ENCODE data around the gene SRSF3. TPM values are rescaled to one million over a fixed set of nuclear protein-coding genes. Genes with fewer than 3 reads are reported as not detected.
"Not testable (repeated sequence)": the region's sequence is repeated elsewhere in the genome, so short reads cannot be mapped to it uniquely, and the experiment has no call there.

SRSF3 gene
- total RNA-seq, 1 donor from 2014 or later = 119 TPM

DNA sequence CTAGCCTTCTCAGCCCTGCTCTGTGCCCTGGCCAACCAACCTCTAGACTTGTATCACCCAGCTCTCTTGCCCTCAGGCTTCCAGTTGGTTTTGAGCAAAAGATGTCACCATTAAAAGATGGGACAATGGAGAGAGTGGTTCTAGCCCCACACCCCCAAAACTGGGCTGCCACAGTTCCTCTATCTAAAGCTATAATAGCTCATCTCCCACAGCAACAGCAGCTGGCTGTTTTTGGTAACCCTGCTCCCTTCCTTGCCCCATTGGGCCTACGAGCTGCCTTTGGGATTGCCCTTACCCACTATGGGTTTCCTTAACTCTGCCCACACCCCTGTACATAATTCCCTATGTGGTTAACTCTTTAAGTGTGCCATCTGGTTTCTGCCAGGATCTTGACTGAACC lies 7.6 kb upstream of the SRSF3 start:
- TF ChIP-seq, protein P1, sequence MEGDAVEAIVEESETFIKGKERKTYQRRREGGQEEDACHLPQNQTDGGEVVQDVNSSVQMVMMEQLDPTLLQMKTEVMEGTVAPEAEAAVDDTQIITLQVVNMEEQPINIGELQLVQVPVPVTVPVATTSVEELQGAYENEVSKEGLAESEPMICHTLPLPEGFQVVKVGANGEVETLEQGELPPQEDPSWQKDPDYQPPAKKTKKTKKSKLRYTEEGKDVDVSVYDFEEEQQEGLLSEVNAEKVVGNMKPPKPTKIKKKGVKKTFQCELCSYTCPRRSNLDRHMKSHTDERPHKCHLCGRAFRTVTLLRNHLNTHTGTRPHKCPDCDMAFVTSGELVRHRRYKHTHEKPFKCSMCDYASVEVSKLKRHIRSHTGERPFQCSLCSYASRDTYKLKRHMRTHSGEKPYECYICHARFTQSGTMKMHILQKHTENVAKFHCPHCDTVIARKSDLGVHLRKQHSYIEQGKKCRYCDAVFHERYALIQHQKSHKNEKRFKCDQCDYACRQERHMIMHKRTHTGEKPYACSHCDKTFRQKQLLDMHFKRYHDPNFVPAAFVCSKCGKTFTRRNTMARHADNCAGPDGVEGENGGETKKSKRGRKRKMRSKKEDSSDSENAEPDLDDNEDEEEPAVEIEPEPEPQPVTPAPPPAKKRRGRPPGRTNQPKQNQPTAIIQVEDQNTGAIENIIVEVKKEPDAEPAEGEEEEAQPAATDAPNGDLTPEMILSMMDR (IDR thresholded peaks at IDR 0.05; ENCODE audit: borderline replicate concordance) = no peak
- Histone ChIP-seq H3K27me3 (ENCODE audit: low read depth) (no peaks in the 10 kb centered on the region), H3K9me3 (replicated peaks) (no peaks in the 10 kb centered on the region), H3K4me3 (no peak overlapping the region), H3K36me3 (no peaks in the 10 kb centered on the region), H3K4me1 (no peaks in the 10 kb centered on the region), H3K27ac (replicated peaks) (no peak overlapping the region)
- DNase-seq = no peak
- intact Hi-C loops (cut with micrococcal nuclease) = no loop called here

DNA sequence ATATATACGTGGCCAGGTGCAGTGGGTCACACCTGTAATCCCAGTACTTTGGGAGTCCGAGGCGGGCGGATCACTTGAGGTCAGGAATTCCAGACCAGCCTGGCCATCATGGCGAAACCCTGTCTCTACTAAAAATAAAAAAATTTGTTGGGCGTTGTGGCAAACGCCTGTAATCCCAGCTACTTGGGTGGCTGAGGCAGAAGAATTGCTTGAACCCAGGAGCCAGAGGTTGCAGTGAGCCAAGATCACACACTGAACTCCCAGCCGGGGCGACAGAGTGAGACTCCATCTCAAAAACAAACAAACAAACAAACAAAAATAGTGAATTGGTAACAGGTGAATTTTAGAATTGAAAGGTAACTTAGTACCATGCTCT lies 5.1 kb upstream of the SRSF3 start:
- H3K4me1 ChIP-seq = peaks cover 11% of the 10 kb centered on the region
- intact Hi-C loops (cut with micrococcal nuclease) = not testable (repeated sequence)

DNA sequence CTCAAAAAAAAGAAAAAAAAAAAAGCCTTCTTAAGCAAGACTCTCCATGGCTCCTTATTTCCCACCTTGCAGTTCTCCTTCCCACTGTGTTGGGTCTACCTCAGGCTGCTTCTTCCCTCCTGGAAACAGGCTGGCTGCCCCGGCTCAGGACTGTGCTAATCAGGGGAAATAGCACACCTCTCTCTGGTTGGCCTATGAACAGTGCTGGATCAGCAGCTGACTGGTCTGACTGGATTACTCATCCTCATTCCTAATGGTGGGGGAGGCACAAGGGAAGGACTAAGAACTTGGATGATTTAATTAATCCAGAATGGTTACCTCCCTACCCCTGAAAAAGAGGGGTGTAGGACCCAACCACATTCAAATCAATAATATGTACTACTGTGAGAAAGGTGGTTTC lies 3.9 kb upstream of the SRSF3 start:
- Histone ChIP-seq H3K27me3 (ENCODE audit: low read depth) (no peaks in the 10 kb centered on the region), H3K4me1 (peaks cover 21% of the 10 kb centered on the region), H3K27ac (replicated peaks) (no peak overlapping the region), H3K9me3 (replicated peaks) (no peaks in the 10 kb centered on the region), H3K36me3 (no peaks in the 10 kb centered on the region), H3K4me3 (no peak overlapping the region)
- TF ChIP-seq, protein P1 (IDR thresholded peaks at IDR 0.05; ENCODE audit: borderline replicate concordance) = no peak
- no peak for DNase-seq
- intact Hi-C loops (cut with micrococcal nuclease) = loop anchor here (10.0 kb wide), 1 partner anchor 45 kb away; the partner anchor contains the start of gene STK38

More for the DNA sequence above, 5.1 kb upstream of the SRSF3 start:
- not testable (repeated sequence) for H3K27ac ChIP-seq (replicated peaks); H3K27me3 ChIP-seq (ENCODE audit: low read depth); DNase-seq; H3K9me3 ChIP-seq (replicated peaks); H3K4me3 ChIP-seq; H3K36me3 ChIP-seq

DNA sequence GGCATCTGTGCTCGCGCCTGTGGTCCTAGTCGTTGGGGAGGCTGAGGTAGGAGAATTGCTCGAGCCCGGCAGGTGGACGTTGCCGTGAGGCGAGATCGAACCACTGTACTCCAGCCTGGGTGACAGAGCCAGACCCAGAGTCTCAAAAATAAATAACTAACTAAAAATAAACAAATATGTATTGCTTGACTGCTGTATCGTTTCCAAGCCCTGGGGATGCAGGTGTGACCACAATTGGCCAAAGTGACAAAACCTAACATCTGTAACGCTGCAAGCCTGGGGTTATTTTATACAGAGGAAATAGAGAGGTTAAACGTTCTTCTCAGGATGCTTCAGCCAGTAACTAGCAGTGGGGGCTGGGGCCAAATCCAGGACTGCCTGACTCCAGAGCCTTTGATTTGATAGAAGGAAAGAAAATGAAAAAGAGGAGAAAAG lies 1.9 kb upstream of the SRSF3 start:
- intact Hi-C loops (cut with micrococcal nuclease) = loop anchor here (10.0 kb wide), 1 partner anchor 47 kb away; the partner anchor contains the start of gene STK38
- TF ChIP-seq, protein P1 (IDR thresholded peaks at IDR 0.05; ENCODE audit: borderline replicate concordance) = no peak
- H3K27ac ChIP-seq (replicated peaks) = no peak overlapping the region

DNA sequence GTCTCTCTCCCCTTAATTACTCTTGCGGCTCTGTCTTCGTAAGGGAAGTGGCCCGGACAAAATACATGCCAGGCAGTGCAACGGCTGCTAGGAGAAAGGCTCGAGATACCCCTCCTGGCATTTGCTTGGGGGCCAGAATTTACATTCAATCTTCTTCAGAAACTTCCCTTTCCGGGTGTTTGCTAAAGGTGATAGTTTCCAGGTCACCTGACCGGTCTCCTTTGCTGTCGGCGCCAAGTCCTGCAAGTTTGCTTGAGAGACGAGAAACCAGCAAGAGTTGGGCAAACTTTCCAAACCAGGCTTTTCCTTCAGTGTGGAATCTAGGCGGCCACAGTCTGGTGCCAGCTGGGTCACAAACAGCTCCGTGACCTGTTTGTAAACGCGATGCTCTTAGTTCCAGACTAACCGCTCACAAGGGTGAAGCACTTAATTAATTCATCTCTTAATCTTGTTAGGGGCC lies 563 bp upstream of the SRSF3 start:
- no peaks in the 10 kb centered on the region for H3K27me3 ChIP-seq (ENCODE audit: low read depth)
- peak overlapping the region; percentile 98 for H3K27ac ChIP-seq (replicated peaks)
- peaks cover 55% of the 10 kb centered on the region for H3K4me1 ChIP-seq
- no peak for DNase-seq
- H3K9me3 ChIP-seq (replicated peaks) = no peaks in the 10 kb centered on the region
- H3K4me3 ChIP-seq = peak overlapping the region; percentile 79
- intact Hi-C loops (cut with micrococcal nuclease) = loop anchor here (10.0 kb wide), 1 partner anchor 49 kb away; the partner anchor contains the start of gene STK38
- TF ChIP-seq, protein P1 (IDR thresholded peaks at IDR 0.05; ENCODE audit: borderline replicate concordance) = no peak
- H3K36me3 ChIP-seq = peaks cover 21% of the 10 kb centered on the region

More for the DNA sequence above, 1.9 kb upstream of the SRSF3 start:
- H3K4me1 ChIP-seq = peaks cover 41% of the 10 kb centered on the region
- DNase-seq = no peak
- H3K36me3 ChIP-seq = peaks cover 7% of the 10 kb centered on the region
- H3K9me3 ChIP-seq (replicated peaks) = no peaks in the 10 kb centered on the region
- no peaks in the 10 kb centered on the region for H3K27me3 ChIP-seq (ENCODE audit: low read depth)
- no peak overlapping the region for H3K4me3 ChIP-seq

DNA sequence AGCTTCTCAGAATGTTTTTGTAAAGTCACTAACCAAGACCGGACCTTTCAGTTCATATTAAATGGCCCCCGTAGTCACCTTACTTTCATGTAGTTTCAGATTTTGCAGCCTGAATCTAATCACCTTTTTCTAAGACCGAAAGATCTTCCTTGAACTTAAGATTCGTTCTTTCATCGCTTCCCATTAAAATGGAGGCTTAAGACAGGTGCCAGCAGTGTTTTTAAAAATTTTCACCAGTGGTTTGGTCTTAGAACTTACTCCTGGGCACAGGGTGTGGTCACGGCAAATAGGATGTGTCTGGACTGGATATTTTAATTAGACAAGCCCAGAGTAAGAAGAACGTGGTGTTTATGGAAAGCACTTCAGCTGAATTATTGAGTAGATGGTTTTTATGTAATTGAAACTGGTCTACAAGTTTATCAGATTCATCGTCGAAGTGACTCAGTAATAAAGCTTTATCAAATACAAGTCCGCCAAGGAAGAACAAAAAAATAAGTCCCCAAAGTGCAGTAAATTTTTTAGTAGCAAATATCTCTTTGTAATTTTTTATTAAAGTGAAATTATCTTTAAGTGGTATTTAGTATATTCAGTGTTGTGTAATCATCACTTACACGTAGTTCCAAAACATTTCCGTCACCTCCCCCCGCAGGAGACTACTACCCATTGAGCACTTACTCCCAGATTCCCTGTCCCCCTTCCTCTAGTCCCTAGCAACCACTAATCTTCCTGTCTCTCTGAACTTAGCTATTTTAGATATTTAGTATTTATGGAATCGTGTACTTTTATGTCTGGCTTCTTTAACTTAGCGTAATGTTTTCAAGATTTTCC lies 868 bp downstream of the SRSF3 start:
- DNase-seq = no peak
- Histone ChIP-seq H3K27me3 (ENCODE audit: low read depth) (no peaks in the 10 kb centered on the region), H3K4me1 (peaks cover 69% of the 10 kb centered on the region), H3K4me3 (peak overlapping the region; percentile 79), H3K9me3 (replicated peaks) (no peaks in the 10 kb centered on the region), H3K36me3 (peaks cover 35% of the 10 kb centered on the region), H3K27ac (replicated peaks) (peak overlapping the region; percentile 98)
- TF ChIP-seq, protein P1 (IDR thresholded peaks at IDR 0.05; ENCODE audit: borderline replicate concordance) = no peak
- intact Hi-C loops (cut with micrococcal nuclease) = loop anchor here (10.0 kb wide), 1 partner anchor 50 kb away; the partner anchor contains the start of gene STK38
